ENCODE data around the gene TRAPPC12.

GRCh38 chr2:3519255-3520205, 140.0 kb downstream of the TRAPPC12 start, which contains the start of gene ADI1:
- TF ChIP-seq CTCF (IDR thresholded peaks at IDR 0.05; ENCODE audit: insufficient read depth, low read length, poor library complexity, severe bottlenecking) (no peak), EZH2phosphoT487 (conservative IDR thresholded peaks at IDR 0.05; ENCODE audit: low read length) (no peak)

Data from SU-DHL-6 (cell line).